Activated B cell treated with CpG ODN at 0.5 μM for 24 hours (primary cell): Measurements from ENCODE around the gene ADGRB3. TPM values are rescaled to one million over a fixed set of nuclear protein-coding genes. Genes with fewer than 3 reads are reported as not detected.

Source experiments
- ATAC-seq: fragments of 200-7000 bp; cut with Tn5 transposase; one replicate; pipeline ENCODE4 v1.10.0; 2021; ENCODE audit warnings: low read depth, mild to moderate bottlenecking, moderate library complexity
- CTCF ChIA-PET: fragments of 350-600 bp; sonication (Branson Sonifier 250); formaldehyde crosslinking; loops from one replicate; lab custom pipeline; 2021; ENCODE audit warnings: antibody characterized with exemption; lab: Charles Lee
- POLR2A ChIA-PET: fragments of 350-600 bp; sonication (Branson Sonifier 250); formaldehyde crosslinking; loops from one replicate; lab custom pipeline; 2021; ENCODE audit warnings: antibody characterized with exemption; lab: Charles Lee
- DNase-seq: peaks from one replicate; pipeline ENCODE4 v3.0.0; 2022
- H3K27ac Mint-ChIP-seq: one replicate; pipeline ENCODE4 v1.8.0; 2020; ENCODE audit warnings: mixed read lengths
- H3K27me3 Mint-ChIP-seq: one replicate; pipeline ENCODE4 v1.8.0; 2021; ENCODE audit warnings: mixed read lengths
- H3K36me3 Mint-ChIP-seq: one replicate; pipeline ENCODE4 v1.8.0; 2021; ENCODE audit warnings: low read depth, mixed read lengths
- H3K4me1 Mint-ChIP-seq: one replicate; pipeline ENCODE4 v1.8.0; 2021; ENCODE audit warnings: mixed read lengths
- H3K4me3 Mint-ChIP-seq: one replicate; pipeline ENCODE4 v1.8.0; 2020; ENCODE audit warnings: mild to moderate bottlenecking, mixed read lengths
- H3K9me3 Mint-ChIP-seq: one replicate; pipeline ENCODE4 v1.8.0; 2020; ENCODE audit warnings: mixed read lengths
- CTCF ChIP-seq: fragments of 200-600 bp; IDR thresholded peaks from one replicate; pipeline ENCODE4 v1.8.0; 2022; ENCODE audit warnings: antibody characterized with exemption, mild to moderate bottlenecking
- intact Hi-C: fragments of 100-400 bp; cut with micrococcal nuclease; formaldehyde crosslinking; loops from one replicate; pipeline ENCODE4 v1.15.1; 2024
- total RNA-seq: library from RNA; stranded (reverse); gene quantifications from 2 replicates; pipeline ENCODE4 v1.2.3, GENCODE V29; 2022

Gene ADGRB3
- total RNA-seq, 1 donor from 2014 or later: not detected

GRCh38 chr6:68695838-68696237 is 60.8 kb downstream of the ADGRB3 start:
- Mint-ChIP-seq H3K27ac (no peak overlapping the region), H3K27me3 (no peaks in the 10 kb centered on the region), H3K4me1 (no peaks in the 10 kb centered on the region), H3K9me3 (no peaks in the 10 kb centered on the region), H3K36me3 (no peaks in the 10 kb centered on the region), H3K4me3 (no peak overlapping the region)
- intact Hi-C loops: no loop called here
- ChIA-PET CTCF (no interaction called here), POLR2A (no interaction called here)
- TF ChIP-seq CTCF: no peak
- no peak for DNase-seq
- ATAC-seq: no peak

- H3K4me1 Mint-ChIP-seq: no peaks in the 10 kb centered on the region
- H3K27ac Mint-ChIP-seq: no peak overlapping the region
- DNase-seq: no peak
- POLR2A ChIA-PET: no interaction called here
- no peaks in the 10 kb centered on the region for H3K27me3 Mint-ChIP-seq
- no peaks in the 10 kb centered on the region for H3K36me3 Mint-ChIP-seq
- CTCF ChIA-PET: no interaction called here
- no peak for TF ChIP-seq CTCF
- ATAC-seq: no peak
- intact Hi-C loops: no loop called here
- H3K4me3 Mint-ChIP-seq: no peak overlapping the region
- no peaks in the 10 kb centered on the region for H3K9me3 Mint-ChIP-seq
These were observed 62.3 kb downstream of the ADGRB3 start for GRCh38 chr6:68697394-68697793.

- Mint-ChIP-seq H3K4me1 (no peaks in the 10 kb centered on the region), H3K27me3 (no peaks in the 10 kb centered on the region), H3K36me3 (no peaks in the 10 kb centered on the region), H3K9me3 (no peaks in the 10 kb centered on the region), H3K27ac (no peak overlapping the region), H3K4me3 (no peak overlapping the region)
- TF ChIP-seq CTCF: no peak
- ChIA-PET POLR2A (no interaction called here), CTCF (no interaction called here)
- intact Hi-C loops: no loop called here
- ATAC-seq: no peak
- DNase-seq: no peak
These were observed 66.1 kb downstream of the ADGRB3 start for GRCh38 chr6:68701159-68701558.

- intact Hi-C loops: no loop called here
- ATAC-seq: no peak
- Mint-ChIP-seq H3K9me3 (no peaks in the 10 kb centered on the region), H3K27me3 (no peaks in the 10 kb centered on the region), H3K4me1 (no peaks in the 10 kb centered on the region), H3K36me3 (no peaks in the 10 kb centered on the region), H3K27ac (no peak overlapping the region), H3K4me3 (no peak overlapping the region)
- ChIA-PET CTCF (no interaction called here), POLR2A (no interaction called here)
- no peak for DNase-seq
- no peak for TF ChIP-seq CTCF
These were observed 69.4 kb downstream of the ADGRB3 start for GRCh38 chr6:68704485-68704884.

- H3K27ac Mint-ChIP-seq: no peak overlapping the region
- intact Hi-C loops: no loop called here
- ChIA-PET POLR2A (no interaction called here), CTCF (no interaction called here)
- H3K4me3 Mint-ChIP-seq: no peak overlapping the region
- no peaks in the 10 kb centered on the region for H3K4me1 Mint-ChIP-seq
- TF ChIP-seq CTCF: no peak
- ATAC-seq (no peak), DNase-seq (no peak)
- no peaks in the 10 kb centered on the region for H3K27me3 Mint-ChIP-seq
- no peaks in the 10 kb centered on the region for H3K36me3 Mint-ChIP-seq
- no peaks in the 10 kb centered on the region for H3K9me3 Mint-ChIP-seq
These were observed 74.0 kb downstream of the ADGRB3 start for GRCh38 chr6:68709091-68709490.
